Measurements from ENCODE around the gene TRABD2B. TPM values are rescaled to one million over a fixed set of nuclear protein-coding genes. Genes with fewer than 3 reads are reported as not detected.

The TRABD2B gene
- total and polyA plus RNA-seq, 12 donors, result 0.33 to 3.3 (median 0.83) TPM

GRCh38 chr1:48039088-48040054, 42.2 kb upstream of the TRABD2B start:
- DNase-seq, result no peak
- Histone ChIP-seq H3K27ac (no peak overlapping the region), H3K4me3 (no peak overlapping the region), H3K27me3 (no peaks in the 10 kb centered on the region), H3K9me3 (replicated peaks in 1 of 3) (no peaks in the 10 kb centered on the region), H3K36me3 (replicated peaks in 1 of 2) (no peaks in the 10 kb centered on the region), H3K4me1 (replicated peaks in 1 of 2) (no peaks in the 10 kb centered on the region)
- intact Hi-C loops (cut with DNase I), result no loop called here
- no peak for TF ChIP-seq POLR2A (IDR thresholded peaks at IDR 0.05)
- WGBS, 4 donors, result 62 to 70% (median 69%) methylated on average over 11 to 12 of the region's 12 CpGs

- H3K27ac ChIP-seq, result no peak overlapping the region
- WGBS, 4 donors, result 75 to 93% (median 88%) methylated on average over 2 of the region's 2 CpGs
- TF ChIP-seq POLR2A (IDR thresholded peaks at IDR 0.05), result no peak
- TF ChIP-seq CTCF (IDR thresholded peaks at IDR 0.05), result no peak
- no peak overlapping the region for H3K4me3 ChIP-seq
- no peaks in the 10 kb centered on the region for H3K36me3 ChIP-seq (replicated peaks in 1 of 2)
- H3K4me1 ChIP-seq (replicated peaks in 1 of 2), result no peaks in the 10 kb centered on the region
- no peaks in the 10 kb centered on the region for H3K27me3 ChIP-seq
- no peak for DNase-seq
- intact Hi-C loops (cut with DNase I), result no loop called here
- H3K9me3 ChIP-seq (replicated peaks in 1 of 3), result no peaks in the 10 kb centered on the region
Observed at GRCh38 chr1:48038270-48038767, 41.1 kb upstream of the TRABD2B start.

GRCh38 chr1:48036710-48037355, 39.6 kb upstream of the TRABD2B start:
- H3K27ac ChIP-seq, result no peak overlapping the region
- 73 to 96% (median 87%) methylated on average over 2 to 3 of the region's 3 CpGs for WGBS, 4 donors
- no peaks in the 10 kb centered on the region for H3K9me3 ChIP-seq (replicated peaks in 1 of 3)
- intact Hi-C loops (cut with DNase I), result no loop called here
- no peaks in the 10 kb centered on the region for H3K27me3 ChIP-seq
- H3K4me1 ChIP-seq (replicated peaks in 1 of 2), result no peaks in the 10 kb centered on the region
- DNase-seq, result no peak
- H3K4me3 ChIP-seq, result no peak overlapping the region
- TF ChIP-seq POLR2A (IDR thresholded peaks at IDR 0.05) (no peak), CTCF (IDR thresholded peaks at IDR 0.05) (no peak)
- H3K36me3 ChIP-seq (replicated peaks in 1 of 2), result no peaks in the 10 kb centered on the region

GRCh38 chr1:48035371-48036141, 38.4 kb upstream of the TRABD2B start:
- intact Hi-C loops (cut with DNase I), result no loop called here
- Histone ChIP-seq H3K9me3 (replicated peaks in 1 of 3) (no peaks in the 10 kb centered on the region), H3K27me3 (no peaks in the 10 kb centered on the region), H3K4me1 (replicated peaks in 1 of 2) (no peaks in the 10 kb centered on the region), H3K27ac (no peak overlapping the region), H3K4me3 (no peak overlapping the region), H3K36me3 (replicated peaks in 1 of 2) (no peaks in the 10 kb centered on the region)
- no peak for TF ChIP-seq CTCF (IDR thresholded peaks at IDR 0.05)
- no peak for TF ChIP-seq POLR2A (IDR thresholded peaks at IDR 0.05)
- no peak for DNase-seq
